HEK293 (cell line): ENCODE data around the gene YIPF1.

Experiments used
- KLF8 ChIP-seq: fragments of 450-650 bp; formaldehyde crosslinking; IDR thresholded peaks from 2 replicates; pipeline ENCODE4 v1.5.1; 2016; ENCODE audit warnings: missing biosample characterization, missing genetic modification characterization
- KLF9 ChIP-seq: fragments of 450-650 bp; formaldehyde crosslinking; IDR thresholded peaks from 2 replicates; pipeline ENCODE4 v1.5.1; 2016; ENCODE audit warnings: missing biosample characterization, missing genetic modification characterization, low read depth
- MYNN ChIP-seq: fragments of 450-650 bp; formaldehyde crosslinking; IDR thresholded peaks from 2 replicates; pipeline ENCODE4 v1.5.1; 2016; ENCODE audit warnings: missing biosample characterization, missing genetic modification characterization, borderline replicate concordance
- ZEB2 ChIP-seq: fragments of 450-650 bp; formaldehyde crosslinking; IDR thresholded peaks from 2 replicates; pipeline ENCODE4 v1.5.1; 2016; ENCODE audit warnings: missing biosample characterization, missing genetic modification characterization
- ZNF133 ChIP-seq: fragments of 450-650 bp; formaldehyde crosslinking; IDR thresholded peaks from 2 replicates; pipeline ENCODE4 v1.5.1; 2016; ENCODE audit warnings: missing biosample characterization, missing genetic modification characterization
- ZNF155 ChIP-seq: fragments of 450-650 bp; formaldehyde crosslinking; IDR thresholded peaks from 2 replicates; pipeline ENCODE4 v1.5.1; 2016; ENCODE audit warnings: missing biosample characterization, missing genetic modification characterization
- ZNF16 ChIP-seq: fragments of 450-650 bp; formaldehyde crosslinking; IDR thresholded peaks from 2 replicates; pipeline ENCODE4 v1.5.1; 2016; ENCODE audit warnings: low read depth, missing biosample characterization, missing genetic modification characterization
- ZNF302 ChIP-seq: fragments of 450-650 bp; formaldehyde crosslinking; IDR thresholded peaks from 2 replicates; pipeline ENCODE4 v1.5.1; 2016; ENCODE audit warnings: missing biosample characterization, missing genetic modification characterization, low read depth
- ZNF549 ChIP-seq: fragments of 450-650 bp; IDR thresholded peaks from 2 replicates; pipeline ENCODE4 v1.5.1; 2018; ENCODE audit warnings: missing biosample characterization, missing genetic modification characterization, mild to moderate bottlenecking, inconsistent platforms, moderate library complexity
- ZNF623 ChIP-seq: fragments of 450-650 bp; formaldehyde crosslinking; IDR thresholded peaks from 2 replicates; pipeline ENCODE4 v1.5.1; 2016; ENCODE audit warnings: missing biosample characterization, missing genetic modification characterization
- ZNF624 ChIP-seq: fragments of 450-650 bp; formaldehyde crosslinking; IDR thresholded peaks from 2 replicates; pipeline ENCODE4 v1.5.1; 2017; ENCODE audit warnings: missing biosample characterization, missing genetic modification characterization
- ZNF629 ChIP-seq: fragments of 450-650 bp; formaldehyde crosslinking; IDR thresholded peaks from 2 replicates; pipeline ENCODE4 v1.5.1; 2017; ENCODE audit warnings: missing biosample characterization, missing genetic modification characterization
- ZNF654 ChIP-seq: fragments of 450-650 bp; formaldehyde crosslinking; IDR thresholded peaks from 2 replicates; pipeline ENCODE4 v1.5.1; 2016; ENCODE audit warnings: low read depth, missing biosample characterization, missing genetic modification characterization
- ZNF76 ChIP-seq: fragments of 450-650 bp; formaldehyde crosslinking; IDR thresholded peaks from 2 replicates; pipeline ENCODE4; 2016; ENCODE audit warnings: low read depth, missing biosample characterization, missing genetic modification characterization, borderline replicate concordance
- TF ChIP-seq, protein P1 (sequence below): fragments of 450-650 bp; formaldehyde crosslinking; IDR thresholded peaks from 2 replicates; pipeline ENCODE4 v1.5.1; 2017; ENCODE audit warnings: missing biosample characterization, missing genetic modification characterization
- TF ChIP-seq, protein P2 (sequence below): fragments of 450-650 bp; formaldehyde crosslinking; IDR thresholded peaks from 2 replicates; pipeline ENCODE4 v1.5.1; 2016; ENCODE audit warnings: missing biosample characterization, missing genetic modification characterization
- TF ChIP-seq, protein P3 (sequence below): fragments of 450-650 bp; formaldehyde crosslinking; IDR thresholded peaks from 2 replicates; pipeline ENCODE4 v1.5.1; 2016; ENCODE audit warnings: missing biosample characterization, missing genetic modification characterization, borderline replicate concordance
- TF ChIP-seq, protein P4 (sequence below): fragments of 450-650 bp; formaldehyde crosslinking; IDR thresholded peaks from 2 replicates; pipeline ENCODE4 v1.5.1; 2016; ENCODE audit warnings: missing biosample characterization, missing genetic modification characterization
- TF ChIP-seq, protein P5 (sequence below): fragments of 450-650 bp; formaldehyde crosslinking; IDR thresholded peaks from 2 replicates; pipeline ENCODE4 v1.5.1; 2016; ENCODE audit warnings: missing biosample characterization, missing genetic modification characterization
- TF ChIP-seq, protein P6 (sequence below): fragments of 450-650 bp; formaldehyde crosslinking; IDR thresholded peaks from 2 replicates; pipeline ENCODE4 v1.5.1; 2016; ENCODE audit warnings: missing biosample characterization, missing genetic modification characterization
- TF ChIP-seq, protein P7 (sequence below): fragments of 450-650 bp; formaldehyde crosslinking; IDR thresholded peaks from 2 replicates; pipeline ENCODE4 v1.5.1; 2017; ENCODE audit warnings: missing biosample characterization, missing genetic modification characterization

Gene YIPF1

DNA sequence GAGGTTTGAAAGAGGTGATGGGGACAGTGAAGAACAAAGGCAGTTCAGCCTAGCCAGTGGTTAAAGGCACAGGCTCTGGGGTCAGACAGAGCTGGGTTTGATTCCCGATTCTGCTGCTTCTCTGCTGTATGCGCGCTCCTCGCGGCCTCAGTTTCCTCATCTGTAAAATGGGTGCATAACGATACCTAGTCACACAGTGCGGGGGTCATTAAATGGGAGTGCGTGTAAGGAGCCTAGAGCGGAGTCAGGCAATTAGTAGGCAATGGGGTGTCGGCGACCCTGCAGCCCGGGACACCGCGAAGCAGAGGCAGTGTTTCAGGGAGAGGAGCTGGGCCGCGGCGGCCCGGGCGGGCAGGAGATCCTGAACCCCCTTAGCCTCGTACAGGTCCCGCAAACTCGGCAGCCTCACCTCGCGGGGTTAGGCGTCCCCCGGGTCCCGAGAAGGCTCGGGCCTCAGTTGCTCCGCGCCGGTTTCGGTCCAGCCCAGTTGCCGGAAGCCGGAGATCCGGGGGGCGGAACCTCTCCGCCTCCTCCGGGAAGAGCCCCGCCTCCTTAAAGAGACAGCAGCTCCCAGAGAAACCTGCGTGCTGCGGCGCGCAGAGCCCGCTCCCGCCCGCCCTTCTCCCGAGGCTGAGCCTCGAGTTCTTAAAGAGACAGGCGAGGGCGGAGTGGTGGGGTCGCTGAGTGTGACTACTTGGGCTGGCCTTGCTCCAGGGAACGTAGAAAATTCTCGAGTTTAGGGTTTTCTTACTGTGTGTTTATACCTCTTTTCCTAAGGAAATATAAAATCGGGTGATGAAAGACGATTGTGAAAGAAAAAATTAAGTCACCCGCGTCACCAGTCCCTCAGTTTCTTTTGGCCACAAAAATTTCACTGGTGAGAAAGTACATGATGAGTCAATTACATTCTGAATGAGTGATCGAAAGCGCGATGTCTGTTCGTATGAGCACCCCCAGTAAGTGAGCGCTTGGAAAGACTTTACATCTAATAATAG, at the start of gene YIPF1 (continued):
- TF ChIP-seq, protein P1, sequence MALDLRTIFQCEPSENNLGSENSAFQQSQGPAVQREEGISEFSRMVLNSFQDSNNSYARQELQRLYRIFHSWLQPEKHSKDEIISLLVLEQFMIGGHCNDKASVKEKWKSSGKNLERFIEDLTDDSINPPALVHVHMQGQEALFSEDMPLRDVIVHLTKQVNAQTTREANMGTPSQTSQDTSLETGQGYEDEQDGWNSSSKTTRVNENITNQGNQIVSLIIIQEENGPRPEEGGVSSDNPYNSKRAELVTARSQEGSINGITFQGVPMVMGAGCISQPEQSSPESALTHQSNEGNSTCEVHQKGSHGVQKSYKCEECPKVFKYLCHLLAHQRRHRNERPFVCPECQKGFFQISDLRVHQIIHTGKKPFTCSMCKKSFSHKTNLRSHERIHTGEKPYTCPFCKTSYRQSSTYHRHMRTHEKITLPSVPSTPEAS = no peak
- TF ChIP-seq ZNF133 (tag by site-specific recombination) (no peak), ZEB2 (tag by site-specific recombination) (peak; percentile 85), ZNF629 (tag by site-specific recombination) (no peak; the same call in 1 of the 2 replicates), ZNF76 (tag by site-specific recombination) (0 out of 2 replicates have a peak, but pooled peaks have one; percentile 21), ZNF654 (tag by site-specific recombination) (no peak), KLF8 (tag by site-specific recombination) (peak; percentile 50; the same call in 1 of the 2 replicates), ZNF16 (tag by site-specific recombination) (no peak), ZNF302 (tag by site-specific recombination) (no peak), ZNF155 (tag by site-specific recombination) (no peak), ZNF623 (tag by site-specific recombination) (0 out of 2 replicates have a peak, but pooled peaks have one; percentile 8), ZNF624 (tag by site-specific recombination) (no peak), MYNN (tag by site-specific recombination) (0 out of 2 replicates have a peak, but pooled peaks have one; percentile 21), KLF9 (peak; percentile 83), ZNF549 (tag by site-specific recombination) (no peak)
- TF ChIP-seq, protein P2, sequence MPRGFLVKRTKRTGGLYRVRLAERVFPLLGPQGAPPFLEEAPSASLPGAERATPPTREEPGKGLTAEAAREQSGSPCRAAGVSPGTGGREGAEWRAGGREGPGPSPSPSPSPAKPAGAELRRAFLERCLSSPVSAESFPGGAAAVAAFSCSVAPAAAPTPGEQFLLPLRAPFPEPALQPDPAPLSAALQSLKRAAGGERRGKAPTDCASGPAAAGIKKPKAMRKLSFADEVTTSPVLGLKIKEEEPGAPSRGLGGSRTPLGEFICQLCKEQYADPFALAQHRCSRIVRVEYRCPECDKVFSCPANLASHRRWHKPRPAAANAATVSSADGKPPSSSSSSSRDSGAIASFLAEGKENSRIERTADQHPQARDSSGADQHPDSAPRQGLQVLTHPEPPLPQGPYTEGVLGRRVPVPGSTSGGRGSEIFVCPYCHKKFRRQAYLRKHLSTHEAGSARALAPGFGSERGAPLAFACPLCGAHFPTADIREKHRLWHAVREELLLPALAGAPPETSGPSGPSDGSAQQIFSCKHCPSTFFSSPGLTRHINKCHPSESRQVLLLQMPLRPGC (tag by site-specific recombination) = 0 out of 2 replicates have a peak, but pooled peaks have one; percentile 10
- TF ChIP-seq, protein P3, sequence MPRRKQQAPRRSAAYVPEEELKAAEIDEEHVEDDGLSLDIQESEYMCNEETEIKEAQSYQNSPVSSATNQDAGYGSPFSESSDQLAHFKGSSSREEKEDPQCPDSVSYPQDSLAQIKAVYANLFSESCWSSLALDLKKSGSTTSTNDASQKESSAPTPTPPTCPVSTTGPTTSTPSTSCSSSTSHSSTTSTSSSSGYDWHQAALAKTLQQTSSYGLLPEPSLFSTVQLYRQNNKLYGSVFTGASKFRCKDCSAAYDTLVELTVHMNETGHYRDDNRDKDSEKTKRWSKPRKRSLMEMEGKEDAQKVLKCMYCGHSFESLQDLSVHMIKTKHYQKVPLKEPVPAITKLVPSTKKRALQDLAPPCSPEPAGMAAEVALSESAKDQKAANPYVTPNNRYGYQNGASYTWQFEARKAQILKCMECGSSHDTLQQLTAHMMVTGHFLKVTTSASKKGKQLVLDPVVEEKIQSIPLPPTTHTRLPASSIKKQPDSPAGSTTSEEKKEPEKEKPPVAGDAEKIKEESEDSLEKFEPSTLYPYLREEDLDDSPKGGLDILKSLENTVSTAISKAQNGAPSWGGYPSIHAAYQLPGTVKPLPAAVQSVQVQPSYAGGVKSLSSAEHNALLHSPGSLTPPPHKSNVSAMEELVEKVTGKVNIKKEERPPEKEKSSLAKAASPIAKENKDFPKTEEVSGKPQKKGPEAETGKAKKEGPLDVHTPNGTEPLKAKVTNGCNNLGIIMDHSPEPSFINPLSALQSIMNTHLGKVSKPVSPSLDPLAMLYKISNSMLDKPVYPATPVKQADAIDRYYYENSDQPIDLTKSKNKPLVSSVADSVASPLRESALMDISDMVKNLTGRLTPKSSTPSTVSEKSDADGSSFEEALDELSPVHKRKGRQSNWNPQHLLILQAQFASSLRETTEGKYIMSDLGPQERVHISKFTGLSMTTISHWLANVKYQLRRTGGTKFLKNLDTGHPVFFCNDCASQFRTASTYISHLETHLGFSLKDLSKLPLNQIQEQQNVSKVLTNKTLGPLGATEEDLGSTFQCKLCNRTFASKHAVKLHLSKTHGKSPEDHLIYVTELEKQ (tag by site-specific recombination) = no peak
- TF ChIP-seq, protein P4, sequence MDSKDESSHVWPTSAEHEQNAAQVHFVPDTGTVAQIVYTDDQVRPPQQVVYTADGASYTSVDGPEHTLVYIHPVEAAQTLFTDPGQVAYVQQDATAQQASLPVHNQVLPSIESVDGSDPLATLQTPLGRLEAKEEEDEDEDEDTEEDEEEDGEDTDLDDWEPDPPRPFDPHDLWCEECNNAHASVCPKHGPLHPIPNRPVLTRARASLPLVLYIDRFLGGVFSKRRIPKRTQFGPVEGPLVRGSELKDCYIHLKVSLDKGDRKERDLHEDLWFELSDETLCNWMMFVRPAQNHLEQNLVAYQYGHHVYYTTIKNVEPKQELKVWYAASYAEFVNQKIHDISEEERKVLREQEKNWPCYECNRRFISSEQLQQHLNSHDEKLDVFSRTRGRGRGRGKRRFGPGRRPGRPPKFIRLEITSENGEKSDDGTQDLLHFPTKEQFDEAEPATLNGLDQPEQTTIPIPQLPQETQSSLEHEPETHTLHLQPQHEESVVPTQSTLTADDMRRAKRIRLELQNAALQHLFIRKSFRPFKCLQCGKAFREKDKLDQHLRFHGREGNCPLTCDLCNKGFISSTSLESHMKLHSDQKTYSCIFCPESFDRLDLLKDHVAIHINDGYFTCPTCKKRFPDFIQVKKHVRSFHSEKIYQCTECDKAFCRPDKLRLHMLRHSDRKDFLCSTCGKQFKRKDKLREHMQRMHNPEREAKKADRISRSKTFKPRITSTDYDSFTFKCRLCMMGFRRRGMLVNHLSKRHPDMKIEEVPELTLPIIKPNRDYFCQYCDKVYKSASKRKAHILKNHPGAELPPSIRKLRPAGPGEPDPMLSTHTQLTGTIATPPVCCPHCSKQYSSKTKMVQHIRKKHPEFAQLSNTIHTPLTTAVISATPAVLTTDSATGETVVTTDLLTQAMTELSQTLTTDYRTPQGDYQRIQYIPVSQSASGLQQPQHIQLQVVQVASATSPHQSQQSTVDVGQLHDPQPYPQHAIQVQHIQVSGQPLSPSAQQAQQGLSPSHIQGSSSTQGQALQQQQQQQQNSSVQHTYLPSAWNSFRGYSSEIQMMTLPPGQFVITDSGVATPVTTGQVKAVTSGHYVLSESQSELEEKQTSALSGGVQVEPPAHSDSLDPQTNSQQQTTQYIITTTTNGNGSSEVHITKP (tag by site-specific recombination) = peak; percentile 52
- TF ChIP-seq, protein P5, sequence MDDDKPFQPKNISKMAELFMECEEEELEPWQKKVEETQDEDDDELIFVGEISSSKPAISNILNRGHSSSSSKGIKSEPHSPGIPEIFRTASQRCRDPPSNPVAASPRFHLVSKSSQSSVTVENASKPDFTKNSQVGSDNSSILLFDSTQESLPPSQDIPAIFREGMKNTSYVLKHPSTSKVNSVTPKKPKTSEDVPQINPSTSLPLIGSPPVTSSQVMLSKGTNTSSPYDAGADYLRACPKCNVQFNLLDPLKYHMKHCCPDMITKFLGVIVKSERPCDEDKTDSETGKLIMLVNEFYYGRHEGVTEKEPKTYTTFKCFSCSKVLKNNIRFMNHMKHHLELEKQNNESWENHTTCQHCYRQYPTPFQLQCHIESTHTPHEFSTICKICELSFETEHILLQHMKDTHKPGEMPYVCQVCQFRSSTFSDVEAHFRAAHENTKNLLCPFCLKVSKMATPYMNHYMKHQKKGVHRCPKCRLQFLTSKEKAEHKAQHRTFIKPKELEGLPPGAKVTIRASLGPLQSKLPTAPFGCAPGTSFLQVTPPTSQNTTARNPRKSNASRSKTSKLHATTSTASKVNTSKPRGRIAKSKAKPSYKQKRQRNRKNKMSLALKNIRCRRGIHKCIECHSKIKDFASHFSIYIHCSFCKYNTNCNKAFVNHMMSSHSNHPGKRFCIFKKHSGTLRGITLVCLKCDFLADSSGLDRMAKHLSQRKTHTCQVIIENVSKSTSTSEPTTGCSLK (tag by site-specific recombination) = no peak
- TF ChIP-seq, protein P6, sequence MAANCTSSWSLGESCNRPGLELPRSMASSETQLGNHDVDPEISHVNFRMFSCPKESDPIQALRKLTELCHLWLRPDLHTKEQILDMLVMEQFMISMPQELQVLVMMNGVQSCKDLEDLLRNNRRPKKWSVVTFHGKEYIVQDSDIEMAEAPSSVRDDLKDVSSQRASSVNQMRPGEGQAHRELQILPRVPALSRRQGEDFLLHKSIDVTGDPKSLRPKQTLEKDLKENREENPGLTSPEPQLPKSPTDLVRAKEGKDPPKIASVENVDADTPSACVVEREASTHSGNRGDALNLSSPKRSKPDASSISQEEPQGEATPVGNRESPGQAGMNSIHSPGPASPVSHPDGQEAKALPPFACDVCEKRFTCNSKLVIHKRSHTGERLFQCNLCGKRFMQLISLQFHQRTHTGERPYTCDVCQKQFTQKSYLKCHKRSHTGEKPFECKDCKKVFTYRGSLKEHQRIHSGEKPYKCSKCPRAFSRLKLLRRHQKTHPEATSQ (tag by site-specific recombination) = peak; percentile 60; the same call in 1 of the 2 replicates
- TF ChIP-seq, protein P7, sequence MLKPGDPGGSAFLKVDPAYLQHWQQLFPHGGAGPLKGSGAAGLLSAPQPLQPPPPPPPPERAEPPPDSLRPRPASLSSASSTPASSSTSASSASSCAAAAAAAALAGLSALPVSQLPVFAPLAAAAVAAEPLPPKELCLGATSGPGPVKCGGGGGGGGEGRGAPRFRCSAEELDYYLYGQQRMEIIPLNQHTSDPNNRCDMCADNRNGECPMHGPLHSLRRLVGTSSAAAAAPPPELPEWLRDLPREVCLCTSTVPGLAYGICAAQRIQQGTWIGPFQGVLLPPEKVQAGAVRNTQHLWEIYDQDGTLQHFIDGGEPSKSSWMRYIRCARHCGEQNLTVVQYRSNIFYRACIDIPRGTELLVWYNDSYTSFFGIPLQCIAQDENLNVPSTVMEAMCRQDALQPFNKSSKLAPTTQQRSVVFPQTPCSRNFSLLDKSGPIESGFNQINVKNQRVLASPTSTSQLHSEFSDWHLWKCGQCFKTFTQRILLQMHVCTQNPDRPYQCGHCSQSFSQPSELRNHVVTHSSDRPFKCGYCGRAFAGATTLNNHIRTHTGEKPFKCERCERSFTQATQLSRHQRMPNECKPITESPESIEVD (tag by site-specific recombination) = no peak
